SK-N-MC (cell line): ENCODE results near the gene HES5.
A peak's percentile ranks its signal among the peaks of the same experiment; 100 is the strongest.

ENCODE experiments used
- DNase-seq: peaks from one replicate; pipeline ENCODE4 v3.0.0-alpha.2; 2011; ENCODE audit warnings: low read depth, low spot score
- H3K27ac ChIP-seq: fragments of 200-600 bp; sonication (generic); 2 replicates; pipeline ENCODE4 v1.5.1; 2016; ENCODE audit warnings: mixed run types
- H3K36me3 ChIP-seq: fragments of 200-600 bp; sonication (generic); 2 replicates; pipeline ENCODE4 v1.6.1; 2017; ENCODE audit warnings: antibody characterized with exemption, low read length, mixed read lengths; ENCODE audit not compliant: insufficient read depth
- H3K4me3 ChIP-seq: fragments of 200-600 bp; sonication (generic); 2 replicates; pipeline ENCODE4 v1.5.1; 2016
- H3K9ac ChIP-seq: fragments of 200-600 bp; sonication (generic); 2 replicates; pipeline ENCODE4 v1.8.0; 2017; ENCODE audit warnings: mixed run types, mixed read lengths; ENCODE audit not compliant: insufficient read length
- H3K9me3 ChIP-seq: fragments of 200-600 bp; sonication (generic); 2 replicates; pipeline ENCODE4 v1.6.1; 2017; ENCODE audit warnings: low read depth, mild to moderate bottlenecking, antibody characterized with exemption, low read length, moderate library complexity, mixed read lengths
- EZH2 ChIP-seq: fragments of 200-600 bp; sonication (generic); IDR thresholded peaks from one replicate; pipeline ENCODE4 v1.6.1; 2017; ENCODE audit warnings: antibody characterized with exemption
- FOXP2 ChIP-seq: optimal IDR thresholded peaks from 2 replicates; pipeline ENCODE3; 2011; ENCODE audit warnings: mild to moderate bottlenecking, moderate library complexity; ENCODE audit not compliant: insufficient read depth; ENCODE audit errors: extremely low read length, control extremely low read depth
- POLR2AphosphoS5 ChIP-seq: IDR thresholded peaks from 2 replicates; pipeline ENCODE4 v1.6.1; 2012; ENCODE audit warnings: mild to moderate bottlenecking, low read depth, low read length, borderline replicate concordance

HES5 gene

DNA sequence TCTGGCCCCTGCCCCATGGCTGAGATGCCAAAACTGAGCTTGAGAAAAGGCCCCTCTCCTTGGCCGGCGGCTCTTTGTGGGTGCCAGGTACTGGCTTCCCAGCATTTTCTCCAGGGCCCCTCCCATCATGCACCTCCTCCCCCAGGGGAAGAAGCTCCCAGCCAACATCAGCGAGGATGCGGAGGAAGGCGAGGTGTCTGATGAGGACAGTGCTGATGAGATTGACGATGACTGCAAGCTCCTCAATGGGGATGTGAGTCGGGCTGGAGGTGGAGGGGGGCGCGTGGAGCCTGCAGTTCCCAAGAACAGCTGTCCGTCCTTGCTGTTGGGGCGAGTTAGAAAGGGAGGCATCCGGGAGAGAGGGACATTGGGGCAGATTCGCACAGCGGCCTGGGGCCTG lies 40.4 kb downstream of the HES5 start:
- Histone ChIP-seq H3K36me3 (no peaks in the 10 kb centered on the region), H3K4me3 (no peak overlapping the region), H3K27ac (no peak overlapping the region), H3K9me3 (no peaks in the 10 kb centered on the region), H3K9ac (no peak overlapping the region)
- DNase-seq: no peak
- TF ChIP-seq EZH2: no peak
- no peak for TF ChIP-seq FOXP2
- no peak for TF ChIP-seq POLR2AphosphoS5

DNA sequence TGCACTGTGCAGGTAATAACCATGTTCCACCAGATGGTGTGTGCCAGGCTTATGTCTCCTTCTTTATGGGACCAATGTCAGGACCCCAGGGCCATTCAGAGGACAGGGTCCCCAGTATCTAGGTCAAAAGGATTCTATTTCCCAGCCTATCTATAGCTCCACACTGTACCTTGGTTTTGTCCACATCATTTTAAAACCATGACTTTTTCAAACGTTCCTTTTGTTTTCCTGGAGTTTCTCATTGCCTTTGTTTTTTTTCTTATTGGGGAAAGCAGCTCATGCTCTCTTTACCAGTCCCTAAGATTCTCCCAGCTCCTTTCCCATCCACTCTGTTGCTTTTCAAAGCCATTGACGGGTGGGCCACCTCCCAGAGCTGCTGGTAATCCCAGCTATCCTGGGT lies 41.4 kb downstream of the HES5 start:
- H3K27ac ChIP-seq: no peak overlapping the region
- no peaks in the 10 kb centered on the region for H3K9me3 ChIP-seq
- no peak for DNase-seq
- no peak overlapping the region for H3K4me3 ChIP-seq
- no peaks in the 10 kb centered on the region for H3K36me3 ChIP-seq
- TF ChIP-seq FOXP2 (no peak), POLR2AphosphoS5 (no peak), EZH2 (no peak)
- no peak overlapping the region for H3K9ac ChIP-seq

DNA sequence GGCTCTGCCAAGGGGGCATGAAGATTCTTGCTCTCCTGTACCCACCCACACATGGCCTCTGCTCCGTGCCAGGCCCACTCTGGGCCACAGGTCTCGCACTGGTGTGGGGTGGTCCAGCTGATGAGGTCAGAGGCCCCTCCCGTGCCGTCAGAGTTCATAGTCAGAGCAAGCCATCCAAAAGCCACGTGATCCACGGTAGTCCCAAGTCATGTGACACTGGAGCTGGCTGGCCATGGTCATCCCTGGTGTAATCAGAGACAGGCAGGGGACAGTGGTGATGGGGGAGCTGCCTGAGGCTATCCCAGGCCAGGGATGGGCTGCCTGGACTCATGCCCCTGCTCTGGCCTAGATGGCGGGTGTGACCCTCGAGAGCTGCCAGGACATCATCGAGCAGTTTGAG lies 43.5 kb downstream of the HES5 start:
- no peak for DNase-seq
- H3K36me3 ChIP-seq: no peaks in the 10 kb centered on the region
- H3K9ac ChIP-seq: no peak overlapping the region
- TF ChIP-seq EZH2 (no peak), FOXP2 (no peak)
- no peaks in the 10 kb centered on the region for H3K9me3 ChIP-seq
- H3K4me3 ChIP-seq: no peak overlapping the region
- H3K27ac ChIP-seq: no peak overlapping the region

DNA sequence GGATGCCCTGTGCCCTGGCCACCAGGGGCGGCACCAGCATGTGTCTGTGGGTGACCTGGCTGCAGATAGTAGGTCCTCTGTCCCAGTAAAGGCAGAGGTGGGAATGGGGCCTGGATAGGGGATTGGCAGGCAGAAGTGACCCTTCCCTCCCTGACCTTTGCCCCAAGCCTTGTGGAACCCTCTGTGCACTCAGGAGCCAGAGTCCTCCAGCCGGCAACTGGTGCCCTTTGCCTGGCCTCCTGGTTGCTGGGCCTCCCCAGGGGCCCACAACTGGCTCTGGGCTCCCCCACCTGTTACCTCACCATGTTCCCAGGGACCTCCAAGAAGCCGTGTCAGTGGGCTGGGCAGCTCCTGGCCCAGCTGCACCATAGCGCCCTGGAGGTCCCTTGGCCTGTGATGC lies 44.0 kb downstream of the HES5 start:
- TF ChIP-seq FOXP2 (no peak), POLR2AphosphoS5 (no peak), EZH2 (no peak)
- Histone ChIP-seq H3K9me3 (no peaks in the 10 kb centered on the region), H3K9ac (no peak overlapping the region), H3K4me3 (no peak overlapping the region), H3K27ac (no peak overlapping the region), H3K36me3 (no peaks in the 10 kb centered on the region)
- no peak for DNase-seq

DNA sequence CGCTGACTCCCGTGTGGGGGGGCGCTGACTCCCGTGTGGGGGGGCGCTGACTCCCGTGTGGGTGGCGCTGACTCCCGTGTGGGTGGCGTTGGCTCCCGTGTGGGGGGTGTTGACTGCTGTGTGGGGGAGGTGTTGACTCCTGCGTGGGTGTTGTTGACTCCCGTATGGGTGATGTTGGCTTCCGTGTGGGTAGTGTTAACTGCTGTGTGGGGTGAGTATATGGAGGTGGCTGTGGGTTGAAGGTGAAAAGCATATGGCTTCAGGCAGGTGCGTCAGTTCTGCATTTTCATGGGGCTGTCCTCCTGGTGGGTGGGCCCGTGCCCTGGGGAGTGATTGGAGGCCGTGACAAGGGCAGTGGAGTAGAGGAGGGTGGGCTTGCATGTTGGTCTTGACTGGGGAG lies 46.1 kb downstream of the HES5 start:
- no peak for TF ChIP-seq POLR2AphosphoS5
- TF ChIP-seq FOXP2: no peak
- Histone ChIP-seq H3K9me3 (no peaks in the 10 kb centered on the region), H3K4me3 (no peak overlapping the region), H3K36me3 (no peaks in the 10 kb centered on the region), H3K9ac (no peak overlapping the region), H3K27ac (no peak overlapping the region)
- no peak for DNase-seq

DNA sequence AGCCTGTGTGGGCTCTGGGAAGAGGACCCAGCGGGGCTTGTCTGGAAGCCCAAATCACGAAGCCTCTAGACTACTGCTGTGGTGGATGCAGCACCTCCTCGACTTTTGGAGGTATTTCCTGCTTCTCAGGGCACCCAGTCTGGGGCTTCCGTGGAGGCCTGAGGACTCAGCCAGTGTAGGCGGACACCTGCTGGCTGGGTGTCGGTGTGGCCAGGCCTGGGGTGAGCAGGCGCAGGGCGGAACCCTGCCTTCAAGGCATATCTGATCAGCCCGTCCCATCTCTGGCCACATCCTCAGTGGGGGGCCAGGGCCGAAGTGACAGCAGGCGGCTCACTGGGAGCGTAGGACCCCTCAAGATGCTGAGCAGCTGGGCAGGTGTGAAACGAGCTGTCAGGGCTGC lies 47.0 kb downstream of the HES5 start:
- TF ChIP-seq EZH2: no peak
- TF ChIP-seq FOXP2: no peak
- no peak for TF ChIP-seq POLR2AphosphoS5
- H3K9me3 ChIP-seq: no peaks in the 10 kb centered on the region
- no peak overlapping the region for H3K4me3 ChIP-seq
- DNase-seq: no peak
- no peak overlapping the region for H3K27ac ChIP-seq
- H3K36me3 ChIP-seq: no peaks in the 10 kb centered on the region
- H3K9ac ChIP-seq: no peak overlapping the region

DNA sequence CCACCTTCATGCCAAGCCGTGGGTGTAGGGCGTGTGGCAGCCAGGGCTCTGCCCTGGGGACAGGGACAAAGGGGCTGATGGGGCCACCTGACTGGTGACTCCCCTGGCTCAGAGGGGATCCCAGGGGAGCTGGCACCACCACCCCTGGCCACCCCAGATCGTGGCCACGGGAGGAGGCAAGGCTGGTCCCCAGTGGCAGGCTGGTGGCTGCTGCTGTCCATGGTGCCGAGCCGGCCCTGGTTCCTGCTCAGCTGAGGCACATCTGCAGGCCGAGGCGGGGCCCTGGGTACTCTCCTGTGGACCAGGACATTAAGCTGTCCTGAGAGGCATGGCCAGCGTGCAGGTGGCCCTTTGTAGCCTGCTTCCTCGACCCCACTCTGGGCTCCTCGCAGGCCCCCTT lies 47.5 kb downstream of the HES5 start:
- H3K9me3 ChIP-seq: no peaks in the 10 kb centered on the region
- TF ChIP-seq POLR2AphosphoS5 (no peak), FOXP2 (no peak), EZH2 (no peak)

DNA sequence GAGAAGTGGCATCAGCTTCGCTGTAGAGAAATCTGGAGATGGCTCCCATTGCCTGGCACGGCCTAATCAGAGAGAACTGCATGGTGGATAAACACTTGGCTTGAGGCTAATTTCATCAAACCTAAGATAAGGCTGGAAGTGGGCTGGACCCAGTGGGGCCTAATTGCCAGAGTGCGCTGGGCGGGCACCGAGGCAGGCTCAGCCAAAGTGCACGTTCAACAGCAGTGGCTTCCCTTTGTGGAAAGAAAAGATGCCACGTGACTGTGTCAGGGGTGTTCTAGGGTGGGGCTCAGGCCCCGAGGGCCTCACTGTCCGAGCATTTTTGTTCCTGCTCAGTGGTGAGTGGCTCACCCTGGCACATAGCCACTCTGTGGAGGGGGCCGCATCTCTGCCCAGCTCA lies 48.2 kb downstream of the HES5 start:
- no peak for DNase-seq
- H3K9ac ChIP-seq: no peak overlapping the region
- H3K9me3 ChIP-seq: no peaks in the 10 kb centered on the region
- 0 out of 2 replicates have a peak overlapping the region, but pooled peaks have one; percentile 63 for H3K27ac ChIP-seq
- H3K4me3 ChIP-seq: no peak overlapping the region
- no peaks in the 10 kb centered on the region for H3K36me3 ChIP-seq
- TF ChIP-seq POLR2AphosphoS5 (no peak), FOXP2 (no peak), EZH2 (no peak)

More for the DNA sequence above, 47.5 kb downstream of the HES5 start:
- no peak overlapping the region for H3K27ac ChIP-seq
- H3K4me3 ChIP-seq: no peak overlapping the region
- DNase-seq: no peak
- no peak overlapping the region for H3K9ac ChIP-seq
- no peaks in the 10 kb centered on the region for H3K36me3 ChIP-seq

DNA sequence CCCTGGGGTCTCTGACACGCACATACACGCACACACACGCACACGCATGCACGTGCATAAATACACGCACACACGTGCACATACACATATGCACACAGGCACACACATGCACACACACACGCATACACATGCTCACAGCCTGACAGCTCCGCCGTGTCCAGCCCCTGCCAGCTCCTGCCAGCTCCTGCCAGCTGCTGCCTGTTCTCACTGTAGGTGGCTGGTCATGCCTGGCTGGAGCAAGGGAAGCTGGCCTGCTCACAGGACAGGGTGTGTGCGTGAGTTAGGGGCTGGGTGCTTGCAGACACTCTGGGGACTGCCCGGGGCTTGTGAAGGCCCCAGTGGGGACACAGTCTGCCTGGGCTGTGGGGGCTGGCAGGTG lies 49.1 kb downstream of the HES5 start:
- no peak overlapping the region for H3K9ac ChIP-seq
- TF ChIP-seq POLR2AphosphoS5 (no peak), EZH2 (no peak), FOXP2 (no peak)
- no peaks in the 10 kb centered on the region for H3K9me3 ChIP-seq
- DNase-seq: no peak
- H3K4me3 ChIP-seq: peak overlapping the region; percentile 60
- no peaks in the 10 kb centered on the region for H3K36me3 ChIP-seq
- H3K27ac ChIP-seq: peak overlapping the region; percentile 63
